HS-27A (cell line): ENCODE data around the gene RAB33A.

Source experiments
- DNase-seq: peaks from one replicate; pipeline ENCODE4 v3.0.0-alpha.2; 2012; ENCODE audit warnings: low read depth, missing footprints

The RAB33A gene

DNA sequence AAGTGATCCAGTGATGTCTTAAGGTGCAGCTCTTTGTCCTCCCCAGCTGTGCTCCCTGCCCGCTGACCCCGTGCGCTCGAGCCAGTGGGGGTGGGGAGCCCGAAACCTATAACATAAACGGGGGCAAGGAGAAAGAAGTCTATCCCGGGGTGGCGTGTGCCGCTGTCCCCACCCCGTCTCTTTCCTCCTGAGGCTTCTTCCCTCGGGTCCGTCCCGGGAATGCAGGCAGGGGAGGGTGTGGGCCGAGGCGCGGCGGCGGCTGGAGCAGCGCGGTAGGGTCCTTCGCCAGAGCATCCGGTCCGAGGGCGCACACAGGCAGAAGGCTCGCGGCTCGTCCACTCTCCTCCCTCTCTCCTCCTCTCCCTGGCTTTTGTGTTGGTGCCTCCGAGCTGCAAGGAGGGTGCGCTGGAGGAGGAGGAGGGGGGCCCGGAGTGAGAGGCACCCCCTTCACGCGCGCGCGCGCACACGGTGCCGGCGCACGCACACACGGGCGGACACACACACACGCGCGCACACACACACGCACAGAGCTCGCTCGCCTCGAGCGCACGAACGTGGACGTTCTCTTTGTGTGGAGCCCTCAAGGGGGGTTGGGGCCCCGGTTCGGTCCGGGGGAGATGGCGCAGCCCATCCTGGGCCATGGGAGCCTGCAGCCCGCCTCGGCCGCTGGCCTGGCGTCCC is at the start of gene RAB33A:
Gene RAB33A (plus strand): TSS at position 517 of the 681 bp plus-strand sequence. CDS start 101 bp downstream, at position 618.
- DNase-seq, result no peak

DNA sequence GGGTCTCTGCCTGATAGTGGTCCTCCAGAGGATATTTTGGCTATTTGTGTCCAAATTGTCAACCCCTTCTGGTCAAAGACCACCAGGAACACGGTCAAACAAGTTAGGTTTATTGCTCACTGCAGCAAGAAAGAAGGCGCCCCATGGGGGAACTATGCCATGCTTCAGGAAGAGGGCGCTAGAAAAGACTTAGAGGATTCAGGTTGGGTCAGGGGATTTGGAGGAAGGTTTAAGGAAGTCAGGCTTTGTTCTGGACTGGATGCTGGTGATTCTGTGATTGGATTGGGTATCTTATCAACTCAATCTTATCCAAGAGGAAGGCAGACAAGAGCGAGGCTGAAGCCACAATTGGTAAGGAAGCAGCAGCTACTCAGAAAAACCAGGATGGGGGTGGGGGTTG is 47.2 kb upstream of the RAB33A start:
- no peak for DNase-seq

DNA sequence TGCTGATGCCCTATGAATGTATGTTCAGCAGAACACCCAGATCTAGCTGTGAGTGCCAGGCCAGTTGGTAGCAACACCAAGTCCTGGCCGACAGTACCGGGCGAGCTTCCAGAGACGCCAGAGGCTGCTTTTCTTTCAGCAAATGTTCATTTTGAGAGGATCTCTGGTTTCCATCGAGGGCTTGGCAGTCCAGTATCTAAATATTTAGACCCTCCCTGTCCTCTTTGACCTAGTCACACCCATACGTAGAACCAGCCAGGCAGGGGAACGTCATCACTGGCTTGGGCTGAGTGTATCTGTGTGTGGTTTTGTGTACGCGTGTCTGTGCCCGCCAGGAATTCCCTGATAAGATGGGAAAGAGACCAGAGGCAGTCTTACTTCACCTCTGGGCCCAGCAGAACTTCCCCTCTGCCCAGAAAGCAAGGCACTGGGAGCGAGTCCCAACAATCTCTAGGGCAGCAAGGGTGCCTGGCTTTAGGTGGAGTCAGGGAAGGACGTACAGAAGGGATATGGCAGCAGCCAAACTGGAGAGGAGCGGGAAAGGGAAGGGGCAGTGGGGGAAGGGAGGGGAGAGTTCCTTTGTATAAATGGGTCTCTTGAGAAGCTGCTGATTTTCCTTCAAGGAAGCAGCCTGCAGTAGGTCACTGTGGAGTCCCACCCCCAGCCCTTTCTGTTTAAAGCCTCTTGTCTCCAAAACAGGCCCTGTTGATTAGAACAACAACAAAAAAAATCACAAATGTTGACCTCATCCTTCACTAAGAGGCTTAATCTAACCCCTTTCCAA is 46.5 kb upstream of the RAB33A start:
- DNase-seq, result no peak

DNA sequence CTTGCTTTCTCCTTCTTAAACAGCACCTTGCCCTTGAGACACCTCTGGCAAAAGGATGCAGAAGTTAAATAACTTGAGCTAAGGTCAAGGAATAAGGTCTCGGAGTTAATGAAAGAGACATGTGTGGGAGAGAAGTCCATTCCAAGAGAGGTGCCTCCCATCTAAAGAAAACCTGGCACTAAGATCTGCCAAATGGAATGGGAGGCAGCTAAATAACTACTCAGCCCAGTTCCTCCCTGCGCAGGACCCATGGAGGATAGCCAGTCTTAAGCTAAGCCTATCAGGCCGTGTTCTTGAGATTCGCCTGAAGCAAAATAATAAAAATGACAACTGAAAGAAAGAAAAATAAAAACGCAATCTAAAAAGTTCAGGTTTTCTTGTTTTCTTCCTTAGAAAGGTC is 40.8 kb upstream of the RAB33A start:
- DNase-seq, result no peak

DNA sequence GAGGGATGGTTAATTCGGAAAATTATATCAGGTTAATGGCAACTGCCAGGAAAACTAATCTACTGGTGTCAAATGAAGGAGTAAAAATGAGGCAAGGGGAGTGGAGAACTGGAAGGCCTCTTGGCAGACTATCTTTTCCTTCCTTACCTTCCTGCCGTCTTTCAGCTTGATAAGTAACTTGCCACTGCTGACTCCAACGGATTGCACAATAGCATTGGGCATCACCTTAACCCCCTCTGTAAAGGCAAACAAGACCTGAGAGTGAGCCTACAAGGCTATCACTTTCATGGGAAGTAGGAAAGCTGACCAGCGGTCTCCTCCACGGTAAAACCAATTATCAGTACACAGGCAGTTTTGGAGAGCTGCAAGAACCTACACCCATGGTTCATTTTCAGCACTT is 35.3 kb upstream of the RAB33A start:
- no peak for DNase-seq

DNA sequence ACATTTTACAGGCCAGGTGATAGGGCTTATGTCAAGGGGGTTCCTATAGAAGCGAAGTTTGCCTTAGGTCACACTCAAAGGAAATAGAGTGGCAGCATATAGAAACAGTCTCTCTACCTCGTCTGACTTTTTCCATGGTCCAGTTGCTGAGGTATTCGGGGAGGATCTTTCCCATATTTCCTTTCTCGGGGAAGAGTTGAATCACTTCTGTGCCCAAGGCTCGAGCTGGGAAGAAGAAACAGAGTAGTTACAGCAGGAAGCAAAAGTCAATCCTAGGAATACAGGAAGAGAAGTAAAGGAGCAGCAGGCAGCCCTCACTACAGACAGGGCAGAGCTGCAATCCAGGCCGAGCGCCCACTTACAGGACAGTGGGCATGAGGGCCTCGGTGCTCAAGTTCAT is 34.8 kb upstream of the RAB33A start:
- DNase-seq, result no peak

DNA sequence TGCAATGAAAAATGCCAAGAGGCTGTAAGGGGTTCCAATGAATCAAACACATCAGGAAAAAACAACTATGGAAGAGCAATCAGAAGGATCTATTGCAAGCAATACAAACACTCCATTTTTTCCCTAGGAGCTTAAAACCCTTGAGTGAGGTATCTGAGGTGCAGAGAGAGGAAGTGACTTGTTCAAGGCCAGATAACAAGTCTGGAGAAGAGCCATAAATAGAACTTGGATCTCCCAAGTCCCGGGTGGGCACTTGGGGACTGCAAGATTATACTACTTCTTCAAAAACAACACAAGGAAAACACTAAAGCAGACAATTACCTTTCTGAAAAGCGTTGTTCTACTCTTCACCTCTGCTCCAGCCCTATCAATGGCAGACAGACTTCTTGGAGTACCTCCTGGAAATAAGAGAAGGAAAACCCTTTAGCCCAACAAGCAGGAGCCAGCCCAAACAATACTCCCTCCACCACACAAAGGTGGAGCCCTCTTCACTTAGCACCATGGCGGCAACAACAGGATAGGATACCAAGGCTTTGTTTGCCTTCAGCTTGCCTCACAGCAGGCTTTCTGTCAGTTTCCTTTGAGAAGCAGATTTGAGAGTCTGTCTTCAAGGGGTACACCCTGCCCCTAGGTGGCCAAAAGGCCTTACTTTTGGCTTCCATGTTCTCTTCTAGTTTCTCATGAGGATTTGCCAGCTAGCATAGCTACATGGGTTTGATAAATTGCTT is 32.1 kb upstream of the RAB33A start:
- DNase-seq, result no peak

DNA sequence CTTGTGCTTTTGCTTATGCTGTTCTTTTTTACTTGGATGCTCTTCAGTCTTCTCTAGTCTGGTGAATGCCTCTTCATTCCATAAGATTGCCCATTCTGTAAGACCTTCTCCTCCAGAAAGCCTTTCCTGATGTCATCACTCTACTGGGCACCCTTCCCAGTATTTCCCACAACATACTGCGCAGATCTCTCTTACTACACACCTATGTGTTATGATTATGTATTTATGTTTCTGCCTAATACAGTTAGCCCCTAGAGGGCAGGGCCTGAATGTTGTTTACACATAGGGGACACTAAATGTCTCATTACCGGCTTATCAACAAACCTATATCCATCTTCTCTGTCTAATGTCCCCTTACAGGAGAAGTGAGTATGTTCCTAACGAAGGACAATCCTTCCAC is 27.3 kb upstream of the RAB33A start:
- no peak for DNase-seq

DNA sequence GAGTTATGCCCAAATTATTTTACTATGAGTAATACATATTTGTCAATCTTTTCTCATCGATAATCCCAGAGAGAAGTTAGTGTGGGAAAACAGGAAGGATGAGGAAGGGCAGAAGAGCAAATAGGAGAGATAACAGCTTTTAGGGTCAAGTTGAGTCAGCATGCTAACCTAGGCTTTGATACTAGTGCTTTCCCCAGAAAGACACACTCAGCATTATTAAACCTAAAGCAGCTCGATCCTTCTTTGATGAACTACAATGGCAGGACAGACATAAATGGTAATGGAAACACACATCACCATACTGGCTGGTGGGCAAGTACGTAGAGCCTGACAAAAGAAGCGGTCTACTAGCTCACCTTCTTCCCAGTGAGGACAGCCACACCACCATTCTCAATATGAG is 26.6 kb upstream of the RAB33A start:
- no peak for DNase-seq

DNA sequence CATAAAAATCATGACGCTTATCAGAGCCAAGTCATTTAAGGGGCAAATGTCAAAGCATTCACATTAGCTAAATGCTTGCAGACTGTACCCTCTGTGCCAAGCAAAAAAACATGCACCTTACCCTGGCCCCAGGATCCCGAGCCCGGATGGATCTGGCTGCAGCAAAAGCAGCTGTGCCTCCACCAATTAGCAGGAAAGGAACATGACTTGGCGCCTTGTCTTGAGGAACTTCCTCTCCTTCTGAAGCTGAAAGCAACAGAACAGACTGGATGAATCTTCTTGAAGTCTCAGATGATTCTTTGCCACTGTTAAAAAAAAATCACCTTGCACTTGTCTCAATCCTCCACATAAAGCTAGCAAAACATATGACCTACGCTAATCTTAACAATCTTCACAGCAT is 24.1 kb upstream of the RAB33A start:
- DNase-seq, result no peak

DNA sequence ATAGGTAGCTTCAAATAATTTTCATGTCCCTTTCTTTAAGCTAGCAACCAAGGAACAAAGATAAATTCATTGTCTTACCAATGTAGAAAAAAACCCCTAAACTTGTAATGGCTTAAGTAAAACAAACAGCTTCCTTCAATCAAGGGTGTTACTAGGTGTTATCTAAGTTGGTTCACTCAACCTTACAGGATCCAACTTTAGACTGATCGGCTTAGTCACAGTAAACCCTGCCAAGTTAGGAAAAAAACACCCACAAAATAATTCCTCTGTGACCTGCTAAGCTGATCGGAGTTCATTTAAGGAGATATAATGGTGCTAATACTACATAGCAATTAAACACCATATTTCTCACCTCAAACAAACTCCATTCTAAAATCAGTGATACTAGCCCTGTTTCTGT is 16.2 kb upstream of the RAB33A start:
- DNase-seq, result no peak

DNA sequence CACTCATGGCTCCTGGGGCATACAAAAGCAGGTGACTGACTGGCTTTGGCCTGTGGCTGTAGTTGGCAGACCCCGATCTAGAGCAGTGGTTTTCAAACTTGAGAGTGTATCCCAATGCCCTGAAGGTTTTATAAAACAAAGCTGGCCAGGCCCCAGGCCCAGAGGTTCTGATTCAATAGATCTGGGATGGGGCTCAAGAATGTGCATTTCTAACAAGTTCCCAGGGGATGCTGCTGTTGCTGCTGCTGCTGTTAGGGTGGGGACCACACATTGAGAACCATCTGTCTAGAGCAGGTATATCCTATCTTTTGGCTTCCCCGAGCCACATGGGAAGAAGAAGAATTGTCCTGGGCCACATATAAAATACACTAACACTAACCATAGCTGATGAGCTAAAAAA is 13.5 kb upstream of the RAB33A start:
- DNase-seq, result no peak

DNA sequence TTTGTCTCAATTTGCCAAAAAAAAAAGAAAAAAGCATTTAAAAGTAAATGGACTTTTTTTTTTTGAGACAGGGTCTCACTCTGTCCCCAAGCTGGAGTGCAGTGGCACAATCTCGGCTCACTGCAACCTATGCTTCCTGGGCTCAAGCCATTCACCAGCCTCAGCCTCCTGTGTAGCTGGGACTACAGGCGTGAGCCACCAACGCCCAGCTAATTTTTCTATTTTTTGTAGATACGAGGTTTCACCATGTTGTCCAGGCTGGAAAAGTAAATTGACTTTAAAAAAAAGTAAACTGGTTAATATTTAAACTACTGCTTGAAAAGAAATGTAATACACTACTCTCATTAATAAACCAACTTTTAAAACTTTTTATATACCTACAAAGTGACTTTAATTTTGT is 12.0 kb upstream of the RAB33A start:
- no peak for DNase-seq

DNA sequence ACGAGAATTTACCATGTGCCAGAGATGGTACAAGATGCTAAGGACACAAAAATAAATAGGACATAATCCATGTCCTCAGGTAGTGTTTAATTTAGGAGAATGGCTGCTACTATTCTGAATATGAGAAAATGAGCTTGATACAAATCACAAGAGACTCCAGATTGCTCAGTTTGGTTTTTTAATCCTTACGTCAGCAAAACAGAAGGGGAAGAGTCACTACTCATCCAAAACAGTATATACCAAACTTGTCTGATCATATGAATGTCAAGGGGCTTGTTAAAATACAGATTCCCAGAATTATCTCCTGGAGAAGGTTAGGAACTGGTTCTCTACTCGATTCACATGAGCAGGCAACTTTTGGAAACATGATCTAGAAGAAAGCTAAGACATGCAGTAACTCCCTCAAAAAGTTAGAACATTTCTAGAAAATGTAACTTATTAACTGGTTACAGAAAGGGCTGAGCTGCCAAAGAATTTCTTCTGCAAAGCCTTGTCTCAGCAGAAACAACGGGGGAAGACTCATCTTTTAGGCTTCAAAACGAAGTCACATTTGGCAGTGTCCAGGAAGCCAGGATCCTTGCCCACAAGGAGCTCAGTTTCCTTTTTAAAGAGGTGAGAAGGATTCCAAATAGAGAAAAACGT is 9.5 kb upstream of the RAB33A start:
- no peak for DNase-seq

DNA sequence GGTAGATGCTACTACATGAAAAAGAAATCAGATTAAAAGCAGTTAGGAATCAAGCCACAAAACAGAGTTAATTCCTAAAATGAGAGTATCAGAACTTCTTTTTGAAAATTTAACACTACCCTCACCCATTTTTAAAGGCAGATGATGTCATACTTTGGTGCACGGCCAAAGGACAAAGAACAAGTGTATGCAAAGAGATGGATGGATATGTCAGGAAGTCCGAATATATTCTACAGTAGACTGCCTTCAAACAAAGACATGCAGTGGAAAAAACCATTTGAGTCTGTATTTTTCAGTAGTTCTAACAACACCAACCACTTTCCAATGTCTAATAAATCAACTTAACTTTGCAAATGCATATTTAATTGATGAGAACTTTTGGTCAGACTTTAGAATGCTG is 8.4 kb upstream of the RAB33A start:
- no peak for DNase-seq

DNA sequence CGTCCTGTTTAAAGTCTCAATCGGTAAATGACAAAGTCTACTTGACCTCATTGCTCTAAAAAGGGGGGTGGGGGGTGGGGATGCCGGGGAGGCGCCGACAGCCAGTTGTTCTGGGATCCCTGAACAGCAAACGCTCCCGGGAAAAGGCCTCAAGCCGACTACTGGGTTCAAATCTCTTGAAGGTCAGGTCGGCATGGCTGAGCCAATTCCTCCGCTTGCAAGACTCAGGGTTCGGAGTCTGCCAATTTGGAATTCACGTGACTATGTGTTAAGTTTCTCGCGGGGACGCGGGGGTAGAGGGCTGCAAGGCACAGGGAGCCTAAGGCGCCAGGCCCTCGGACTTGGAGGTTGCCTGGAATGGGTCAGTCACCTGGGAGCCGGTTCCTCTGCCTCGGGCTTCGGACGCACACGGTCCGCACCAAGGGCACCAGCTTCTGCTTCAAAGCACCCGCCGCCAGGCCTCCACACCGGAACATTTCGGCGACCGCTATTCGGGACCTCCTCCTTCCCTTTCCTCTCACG is 6.5 kb upstream of the RAB33A start:
- DNase-seq, result no peak

DNA sequence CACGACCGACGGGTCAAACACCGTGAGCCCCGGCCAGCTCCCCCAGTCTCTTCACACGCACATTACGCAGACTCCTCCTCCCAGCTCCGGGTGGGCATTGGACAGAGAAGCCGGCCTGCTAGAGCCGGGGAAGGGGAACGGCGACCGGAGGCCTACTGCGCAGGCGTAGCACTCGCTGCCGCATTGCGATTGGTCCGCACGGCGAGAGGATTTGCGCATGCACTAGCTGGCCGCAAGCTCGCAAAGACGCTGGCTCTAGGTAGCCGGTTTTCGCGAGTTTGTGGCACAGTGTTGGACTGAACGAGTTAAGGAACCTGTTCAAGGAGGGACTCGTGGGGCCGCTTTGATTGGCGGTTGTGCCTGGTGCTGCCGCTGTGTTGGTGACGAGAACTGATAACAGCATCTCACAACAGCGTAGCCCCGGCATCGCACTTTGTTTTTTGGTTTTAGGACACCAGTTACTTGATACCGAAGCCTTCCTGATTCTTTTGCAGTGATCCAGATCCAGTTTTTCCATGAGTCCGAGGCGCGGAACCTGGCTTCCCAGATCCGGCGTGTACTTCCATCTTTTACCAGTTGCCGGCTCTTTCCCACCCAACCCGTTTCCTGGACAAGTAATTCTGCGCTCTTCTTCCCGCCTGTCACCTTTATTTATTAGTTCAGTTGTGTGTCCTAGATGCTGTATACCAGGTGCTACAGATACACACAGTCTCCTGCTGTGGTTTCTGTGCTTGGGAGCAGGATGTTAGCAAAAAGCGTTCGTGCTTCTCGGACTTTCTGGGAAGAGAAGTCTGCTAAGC is 5.9 kb upstream of the RAB33A start, which contains the start of gene AIFM1:
Gene AIFM1 (minus strand): TSS at position 139 of the 800 bp plus-strand sequence. CDS start 185 bp downstream, outside the sequence.
- DNase-seq, result peak; percentile 79

DNA sequence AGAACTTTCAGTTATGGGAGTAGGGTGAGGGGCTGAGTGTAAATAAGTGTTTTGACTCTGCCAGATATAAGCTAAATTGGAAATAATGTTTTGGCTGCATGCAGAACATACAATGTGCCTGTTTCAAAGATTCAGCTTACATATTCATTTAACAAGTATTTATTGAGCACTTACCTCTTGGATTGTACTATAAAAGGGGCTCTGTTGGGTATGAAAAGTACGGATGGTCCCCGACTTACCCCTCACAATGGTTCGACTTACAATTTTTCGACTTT is 5.3 kb upstream of the RAB33A start:
- no peak for DNase-seq

DNA sequence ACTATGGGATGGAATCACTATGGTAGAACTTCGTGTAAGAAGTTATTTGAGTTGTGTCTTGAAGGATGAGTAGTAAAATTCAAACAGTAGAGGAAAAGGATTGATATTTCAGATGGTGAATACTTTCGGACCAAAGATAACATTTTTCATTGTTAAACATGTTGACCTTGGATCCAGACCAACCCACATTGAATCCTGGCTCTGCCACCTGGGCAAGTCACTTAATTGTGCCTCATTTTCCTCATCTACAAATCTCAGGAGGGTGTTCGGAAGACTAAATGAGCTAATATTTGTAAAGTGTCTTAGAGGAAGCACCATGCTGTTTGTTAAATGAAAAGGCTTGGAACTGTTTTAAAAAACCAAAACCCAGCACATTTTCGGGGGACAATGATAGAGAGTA is 4.7 kb upstream of the RAB33A start:
- no peak for DNase-seq

DNA sequence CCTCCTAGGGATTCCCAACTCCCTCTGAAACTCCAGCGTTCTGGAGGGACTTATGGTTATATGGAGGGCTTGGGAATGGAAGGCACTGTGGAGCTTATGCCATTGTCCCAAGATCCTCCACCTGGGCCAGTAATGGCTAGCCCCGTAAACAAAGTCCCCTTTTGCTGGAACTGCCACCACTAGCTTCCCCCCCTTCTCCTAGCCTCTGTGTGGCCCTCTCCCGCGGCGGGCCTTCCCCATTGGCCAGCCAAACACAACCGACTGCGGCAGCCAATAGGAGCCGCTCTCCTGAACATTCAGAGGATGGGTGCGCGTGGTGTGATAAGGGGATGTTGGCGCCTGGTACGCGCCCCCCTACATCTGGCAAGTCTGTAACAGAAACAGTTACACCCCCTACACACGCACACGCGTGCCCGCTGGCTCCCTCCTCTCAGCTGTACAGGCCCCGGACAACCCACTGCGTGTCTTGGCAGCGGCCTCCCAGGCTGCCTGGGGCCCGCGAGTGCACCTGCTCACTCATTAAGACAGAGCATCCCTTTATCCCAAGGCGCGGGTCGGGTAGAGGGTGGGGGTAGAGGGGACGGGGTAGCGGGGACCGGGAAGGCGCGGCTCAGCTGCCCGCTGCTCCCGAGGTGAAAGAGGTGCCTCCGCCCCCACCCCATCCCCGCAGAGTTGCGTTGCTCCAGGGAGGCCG is 863 bp upstream of the RAB33A start:
- DNase-seq, result no peak
